Fibroblast of skin of back (primary cell): Measurements from ENCODE around the gene C21orf91. TPM values are rescaled to one million over a fixed set of nuclear protein-coding genes. Genes with fewer than 3 reads are reported as not detected.
A peak's percentile ranks its signal among the peaks of the same experiment; 100 is the strongest.

Source experiments
- DNase-seq: peaks from one replicate; pipeline ENCODE4 v3.0.0-alpha.2; 2013
- polyA plus RNA-seq, 2 experiments: library from polyadenylated mRNA; unstranded; fragments of 120-200 nt; gene quantifications; one replicate each; pipeline ENCODE4 v1.2.1, GENCODE V29; 2013; ENCODE audit not compliant: insufficient read length in 2 of 2

Gene C21orf91
- 3.8 TPM for polyA plus RNA-seq (2013, experiment 1 of 2; ENCODE audit: insufficient read length)
- 4.4 TPM for polyA plus RNA-seq (2013, experiment 2 of 2; ENCODE audit: insufficient read length)

DNA sequence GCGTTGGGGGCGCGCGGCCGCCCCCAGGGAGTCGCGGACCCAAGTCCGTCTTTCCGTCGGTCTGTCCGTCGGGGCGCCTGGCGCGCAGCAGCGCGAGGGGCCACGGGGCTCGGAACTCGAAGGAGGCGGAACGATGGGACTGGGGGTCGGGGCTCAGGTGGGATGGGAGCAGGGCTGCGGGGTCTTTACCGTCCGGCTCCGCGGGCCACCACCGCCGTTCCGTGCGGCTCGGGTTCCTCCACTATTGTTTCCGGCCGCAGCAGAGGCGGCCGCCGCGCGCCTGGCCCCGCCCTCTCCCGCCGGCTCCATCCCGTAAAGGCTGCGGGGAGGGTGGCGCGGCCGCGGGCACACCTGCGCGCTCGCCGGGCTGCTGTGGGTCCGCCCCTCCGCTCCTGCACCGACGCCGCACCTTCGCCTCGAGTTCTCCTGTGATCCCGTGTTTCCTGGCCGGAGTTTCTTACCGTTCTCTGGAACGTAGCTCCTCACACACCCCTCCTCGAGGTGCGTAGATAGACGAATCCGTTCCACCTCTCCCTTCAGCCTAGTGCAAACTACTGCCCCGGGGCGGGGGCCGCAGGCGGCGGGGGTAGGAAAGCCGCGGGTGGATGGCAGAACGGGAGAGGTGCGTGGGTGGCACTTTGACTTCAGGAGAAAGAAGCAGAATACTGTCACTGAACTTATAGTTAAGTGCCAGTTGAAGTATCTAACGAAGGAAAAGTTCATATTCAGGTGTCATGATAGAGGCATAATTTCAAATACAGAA lies at the start of gene C21orf91:
TSS of gene C21orf91 (minus strand) at position 243 of the 763 bp plus-strand sequence. CDS start 1,038 bp downstream, outside the sequence.
- DNase-seq = peak; percentile 82

- no peak for DNase-seq
Observed at GRCh38 chr21:17866590-17866989, 47.4 kb upstream of the C21orf91 start.

GRCh38 chr21:17859661-17860060 lies 40.5 kb upstream of the C21orf91 start:
- no peak for DNase-seq

GRCh38 chr21:17858747-17859146 lies 39.6 kb upstream of the C21orf91 start:
- DNase-seq = no peak

GRCh38 chr21:17854745-17855144 lies 35.6 kb upstream of the C21orf91 start:
- no peak for DNase-seq

DNA sequence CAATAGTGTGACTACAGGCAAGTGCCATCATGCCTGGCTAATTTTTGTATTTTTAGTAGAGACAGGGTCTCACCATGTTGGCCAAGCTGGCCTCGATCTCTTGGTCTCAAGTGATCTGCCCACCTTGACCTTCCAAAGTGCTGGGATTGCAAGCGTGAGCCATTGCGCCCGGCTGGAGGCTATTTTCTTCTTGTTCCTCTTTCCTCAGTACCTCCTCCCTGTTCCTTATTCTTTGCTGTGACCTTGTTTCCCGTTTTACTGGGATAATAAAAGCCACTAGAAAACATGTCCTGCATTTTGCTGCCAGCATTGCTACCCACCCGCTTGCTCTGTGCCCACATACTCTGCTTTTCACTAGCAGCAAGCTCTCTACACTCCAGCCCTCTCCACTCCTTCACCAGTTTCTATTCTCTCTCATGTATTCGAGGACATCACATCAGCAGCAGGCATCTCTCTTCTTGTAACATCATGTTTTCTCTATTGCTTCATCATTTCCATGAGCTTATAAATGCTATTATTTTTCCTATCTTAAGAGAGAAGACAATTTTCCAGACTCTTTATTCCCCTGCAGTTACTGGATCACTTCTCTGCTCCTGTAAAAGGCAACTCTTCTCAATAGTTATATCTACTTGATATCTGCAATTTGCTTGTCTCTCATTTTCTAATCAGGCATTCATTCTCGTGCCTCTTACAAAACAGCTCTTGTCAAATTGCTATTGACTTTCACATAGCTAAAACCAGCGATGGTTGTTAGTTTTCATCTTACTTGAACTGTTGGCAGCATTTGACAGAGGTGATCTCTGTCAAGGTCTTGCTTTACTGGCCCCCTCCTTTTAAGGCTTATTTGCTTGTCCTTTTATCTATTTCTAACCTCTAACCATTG lies 34.5 kb upstream of the C21orf91 start:
- no peak for DNase-seq

DNA sequence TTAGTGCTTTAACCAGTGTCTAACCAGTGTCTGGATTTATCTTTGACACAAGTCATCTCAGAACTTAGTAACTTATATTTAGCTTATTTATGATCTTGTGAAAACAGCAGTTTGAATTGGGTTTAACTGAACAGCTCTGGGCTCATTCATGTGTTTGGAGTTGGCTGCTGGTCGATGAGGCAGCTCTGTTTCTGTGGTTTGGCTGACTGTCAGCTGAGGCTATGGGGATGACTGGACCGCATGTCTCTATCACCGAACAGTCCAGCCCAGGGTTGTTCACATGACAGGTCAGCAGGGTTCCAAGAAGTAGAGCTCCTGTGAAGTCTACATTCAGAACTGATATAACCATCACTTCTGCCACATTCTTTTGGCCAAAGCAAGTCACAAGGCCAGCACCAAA lies 29.1 kb upstream of the C21orf91 start:
- DNase-seq = peak; percentile 92

- no peak for DNase-seq
Observed at GRCh38 chr21:17841103-17841502, 21.9 kb upstream of the C21orf91 start.

DNA sequence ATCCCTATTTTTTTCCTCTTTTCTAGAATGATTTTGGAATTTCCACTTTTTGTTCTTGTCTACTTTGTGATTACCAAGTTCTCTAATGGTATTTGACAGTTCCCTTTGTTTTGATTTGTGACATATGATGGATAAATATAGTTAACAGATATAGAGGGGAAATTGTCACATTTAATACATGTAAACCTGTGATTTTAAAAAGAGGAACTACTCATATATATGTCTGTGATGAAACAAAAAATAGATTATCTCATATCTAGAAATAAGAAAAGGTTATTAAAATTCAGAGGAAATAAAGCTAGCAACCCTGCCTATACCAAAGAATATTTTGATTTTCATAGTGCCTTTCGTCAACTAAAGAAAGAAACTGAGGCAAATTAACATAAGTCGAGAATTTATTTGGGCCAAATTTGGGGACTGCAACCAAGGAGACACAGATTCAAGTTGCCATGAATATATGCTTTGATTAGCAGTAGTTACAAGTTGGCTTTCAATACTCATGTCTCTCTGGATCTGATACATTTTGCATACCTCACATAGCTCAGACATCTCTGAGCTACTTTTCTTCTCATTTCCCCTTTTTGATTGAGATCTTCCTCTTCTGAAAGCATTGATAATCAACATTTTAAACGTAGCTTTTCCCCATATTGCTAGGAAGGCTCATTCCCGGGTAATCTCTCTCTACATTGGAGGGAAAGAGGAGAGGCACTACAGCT lies 15.6 kb upstream of the C21orf91 start:
- DNase-seq = no peak

DNA sequence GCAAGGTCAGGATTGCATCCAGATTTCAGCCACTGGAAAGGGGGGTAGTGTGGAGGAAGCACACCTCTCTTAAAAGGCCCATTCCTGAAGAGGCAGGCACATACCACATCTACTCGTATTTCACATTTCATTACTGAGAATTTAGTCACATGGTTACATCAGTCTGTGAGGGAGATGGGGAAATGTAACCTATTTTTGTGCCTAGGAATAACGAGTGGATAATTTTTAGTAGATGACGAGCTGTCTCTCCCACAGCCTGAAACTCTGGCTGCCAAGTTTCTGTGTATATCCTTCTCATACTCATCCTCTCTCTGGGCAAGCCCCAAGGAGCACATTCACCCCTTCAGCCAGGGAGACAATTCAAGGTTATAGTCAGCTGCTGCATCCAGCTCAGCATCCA lies 10.3 kb upstream of the C21orf91 start:
- peak; percentile 52 for DNase-seq

- DNase-seq = peak; percentile 70
Observed at GRCh38 chr21:17828223-17828622, 9.1 kb upstream of the C21orf91 start.

- DNase-seq = no peak
Observed at GRCh38 chr21:17823846-17824245, 4.7 kb upstream of the C21orf91 start.

GRCh38 chr21:17821121-17821520 lies 2.0 kb upstream of the C21orf91 start:
- DNase-seq = no peak

GRCh38 chr21:17819877-17820229 lies 697 bp upstream of the C21orf91 start:
- DNase-seq = no peak

- DNase-seq = peak; percentile 22
Observed at GRCh38 chr21:17818186-17819113, 706 bp downstream of the C21orf91 start.

GRCh38 chr21:17813353-17813752 lies 5.8 kb downstream of the C21orf91 start:
- DNase-seq = no peak

GRCh38 chr21:17805966-17806365 lies 13.2 kb downstream of the C21orf91 start:
- DNase-seq = no peak

DNA sequence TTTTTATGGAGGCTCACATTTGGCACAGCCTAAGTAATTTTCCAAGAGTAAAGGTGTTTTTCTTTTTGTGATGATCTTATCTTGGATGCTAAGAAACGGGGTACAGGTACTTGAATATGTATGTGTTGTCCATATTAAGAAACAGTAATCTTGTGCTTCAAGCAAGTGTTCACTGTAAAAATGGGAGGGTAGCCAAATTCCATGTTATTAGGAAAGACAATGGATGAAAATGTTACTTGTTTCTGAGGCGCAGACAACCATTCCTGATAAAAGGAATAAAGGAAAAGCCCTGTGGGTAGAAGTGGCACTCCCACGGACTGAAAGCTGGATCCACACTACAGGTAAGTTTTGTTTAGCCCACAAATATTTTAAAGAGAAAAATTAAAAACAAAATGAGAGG lies 15.6 kb downstream of the C21orf91 start:
- no peak for DNase-seq

- peak; percentile 77 for DNase-seq
Observed at GRCh38 chr21:17802572-17802971, 16.6 kb downstream of the C21orf91 start.

- DNase-seq = no peak
Observed at GRCh38 chr21:17799414-17800164, 19.6 kb downstream of the C21orf91 start.

- no peak for DNase-seq
Observed at GRCh38 chr21:17798796-17799195, 20.4 kb downstream of the C21orf91 start.
